Gastrocnemius medialis (tissue), 4 donors: ENCODE measurements around the gene HTT. TPM values are rescaled to one million over a fixed set of nuclear protein-coding genes. Genes with fewer than 3 reads are reported as not detected.

ENCODE experiments used
- ATAC-seq, 2 donors: fragments of 150-250 bp; one replicate each; pipeline ENCODE4 v1.9.1; 2016
- DNase-seq, 2 donors: peaks; one replicate each; pipeline ENCODE4 v3.0.0-alpha.2; 2019
- H3K27ac ChIP-seq, 4 donors: fragments of 200-600 bp; sonication (generic); 1 replicate in 1 of 4; 2 replicates in 3 of 4; pipeline ENCODE4 v1.5.1; 2016 to 2018; ENCODE audit warnings: mild to moderate bottlenecking in 2 of 4, moderate library complexity in 1 of 4
- H3K27me3 ChIP-seq, 3 donors: fragments of 200-600 bp; sonication (generic) in 2 of 3; 1 replicate in 1 of 3; 2 replicates in 2 of 3; pipeline versions ENCODE4 v1.5.1 to v1.6.0; 2016 to 2019; ENCODE audit warnings: mild to moderate bottlenecking in 1 of 3, moderate library complexity in 1 of 3
- H3K36me3 ChIP-seq, 2 donors: fragments of 200-600 bp; sonication (generic) in 1 of 2; one replicate each; pipeline ENCODE4 v1.5.1; 2017 to 2018
- H3K4me1 ChIP-seq, 2 donors: fragments of 200-600 bp; sonication (generic) in 1 of 2; one replicate each; pipeline ENCODE4 v1.5.1; 2016 to 2017; ENCODE audit warnings: mild to moderate bottlenecking in 2 of 2
- H3K4me3 ChIP-seq, 4 donors: fragments of 200-600 bp; sonication (generic) in 3 of 4; 1 replicate in 1 of 4; 2 replicates in 3 of 4; pipeline ENCODE4 v1.5.1; 2016 to 2019; ENCODE audit warnings: mild to moderate bottlenecking in 2 of 4
- H3K9me3 ChIP-seq, 3 donors: fragments of 200-600 bp; sonication (generic) in 2 of 3; 1 replicate in 1 of 3; 2 replicates in 2 of 3; pipeline ENCODE4 v1.5.1; 2016 to 2019
- POLR2A ChIP-seq, 2 donors: fragments of 450-650 bp; IDR thresholded peaks; one replicate each; pipeline ENCODE4 v1.6.1; 2017; ENCODE audit warnings: antibody characterized with exemption in 2 of 2, mild to moderate bottlenecking in 2 of 2, moderate library complexity in 2 of 2
- in situ Hi-C, 4 donors: fragments of 200-750 bp; cut with MboI; loops; one replicate each; pipeline versions ENCODE4 v1.15.0 to v1.8.0; 2017; ENCODE audit warnings: low sequenced_read_pairs in 4 of 4
- intact Hi-C: fragments of 100-400 bp; cut with DNase I; formaldehyde crosslinking; loops from one replicate; pipeline ENCODE4 v1.15.1; 2023; ENCODE audit warnings: low total_unique reads
- total RNA-seq, 4 donors: library from RNA; depleted of rRNA; stranded (reverse); fragments of >200 nt; gene quantifications; one replicate each; pipeline versions ENCODE4 v1.1.0 to v1.2.3, GENCODE V29; 2016
- TF ChIP-seq, protein P1 (sequence below), 5 experiments: fragments of 450-650 bp in 3 of 5; fragments of 200-600 bp in 2 of 5; sonication (generic) in 2 of 5; IDR thresholded peaks in 4 of 5; conservative IDR thresholded peaks in 1 of 5; 1 replicate in 4 of 5; 2 replicates in 1 of 5; pipeline ENCODE4 v1.5.1; 2016 to 2019; ENCODE audit warnings: antibody characterized with exemption in 5 of 5, mild to moderate bottlenecking in 3 of 5, moderate library complexity in 3 of 5

The HTT gene
- total RNA-seq, 4 donors from 2014 or later: 23.5 to 73.0 (median 51.1) TPM

DNA sequence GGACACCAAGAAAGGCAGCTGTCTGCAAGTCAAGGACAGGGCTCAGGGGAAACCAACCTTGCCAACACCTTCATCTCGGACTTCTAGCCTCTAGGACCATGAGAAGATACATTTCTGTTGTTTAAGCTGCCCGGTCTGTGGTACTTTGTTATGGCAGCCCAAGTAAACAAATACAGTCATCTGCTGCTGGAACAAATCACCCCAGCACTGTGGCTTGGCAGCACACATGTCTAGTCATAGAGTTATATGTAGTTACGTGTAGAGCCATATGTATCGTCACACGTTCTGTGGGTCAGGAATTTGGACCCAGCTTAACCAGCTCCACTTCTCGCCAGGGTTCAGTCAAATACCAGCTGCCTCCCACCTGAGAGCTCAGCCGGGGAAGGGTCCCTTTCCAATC is 2.7 kb upstream of the HTT start:
- ATAC-seq: no peak

DNA sequence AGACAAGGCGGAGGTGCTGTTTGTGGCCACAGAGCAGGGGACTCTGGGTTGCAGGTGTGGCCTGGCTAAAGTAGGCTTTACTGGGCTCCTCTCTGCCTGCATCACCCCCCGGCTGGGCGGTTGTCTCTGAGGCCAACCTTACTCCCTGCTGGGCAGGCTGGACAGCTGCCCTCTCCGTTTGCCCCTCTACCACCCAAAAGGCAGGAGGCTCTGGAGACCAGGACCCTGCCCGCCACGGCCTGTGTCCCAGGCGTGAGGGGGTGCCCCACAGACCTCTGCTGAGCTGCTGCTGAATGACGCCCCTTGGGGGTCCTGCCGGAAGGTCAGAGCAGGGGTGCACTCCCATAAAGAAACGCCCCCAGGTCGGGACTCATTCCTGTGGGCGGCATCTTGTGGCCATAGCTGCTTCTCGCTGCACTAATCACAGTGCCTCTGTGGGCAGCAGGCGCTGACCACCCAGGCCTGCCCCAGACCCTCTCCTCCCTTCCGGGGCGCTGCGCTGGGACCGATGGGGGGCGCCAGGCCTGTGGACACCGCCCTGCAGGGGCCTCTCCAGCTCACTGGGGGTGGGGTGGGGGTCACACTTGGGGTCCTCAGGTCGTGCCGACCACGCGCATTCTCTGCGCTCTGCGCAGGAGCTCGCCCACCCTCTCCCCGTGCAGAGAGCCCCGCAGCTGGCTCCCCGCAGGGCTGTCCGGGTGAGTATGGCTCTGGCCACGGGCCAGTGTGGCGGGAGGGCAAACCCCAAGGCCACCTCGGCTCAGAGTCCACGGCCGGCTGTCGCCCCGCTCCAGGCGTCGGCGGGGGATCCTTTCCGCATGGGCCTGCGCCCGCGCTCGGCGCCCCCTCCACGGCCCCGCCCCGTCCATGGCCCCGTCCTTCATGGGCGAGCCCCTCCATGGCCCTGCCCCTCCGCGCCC is 1.1 kb upstream of the HTT start:
- intact Hi-C loops (loop anchor here (1.0 to 10.0 kb wide), 4 partner anchors 27 to 1489 kb away; partner anchors contain the start of genes GRK4, NOP14 and RGS12), in situ Hi-C loops (no loop called here)
- H3K4me1 ChIP-seq: peaks cover 19 to 36% of the 10 kb centered on the region in 2 donors
- DNase-seq (no peak), ATAC-seq (peak in 1 of 2 donors; percentile 2)
- H3K36me3 ChIP-seq: no peaks in the 10 kb centered on the region
- no peaks in the 10 kb centered on the region for H3K9me3 ChIP-seq
- TF ChIP-seq POLR2A (IDR thresholded peaks at IDR 0.05): no peak
- TF ChIP-seq, protein P1, sequence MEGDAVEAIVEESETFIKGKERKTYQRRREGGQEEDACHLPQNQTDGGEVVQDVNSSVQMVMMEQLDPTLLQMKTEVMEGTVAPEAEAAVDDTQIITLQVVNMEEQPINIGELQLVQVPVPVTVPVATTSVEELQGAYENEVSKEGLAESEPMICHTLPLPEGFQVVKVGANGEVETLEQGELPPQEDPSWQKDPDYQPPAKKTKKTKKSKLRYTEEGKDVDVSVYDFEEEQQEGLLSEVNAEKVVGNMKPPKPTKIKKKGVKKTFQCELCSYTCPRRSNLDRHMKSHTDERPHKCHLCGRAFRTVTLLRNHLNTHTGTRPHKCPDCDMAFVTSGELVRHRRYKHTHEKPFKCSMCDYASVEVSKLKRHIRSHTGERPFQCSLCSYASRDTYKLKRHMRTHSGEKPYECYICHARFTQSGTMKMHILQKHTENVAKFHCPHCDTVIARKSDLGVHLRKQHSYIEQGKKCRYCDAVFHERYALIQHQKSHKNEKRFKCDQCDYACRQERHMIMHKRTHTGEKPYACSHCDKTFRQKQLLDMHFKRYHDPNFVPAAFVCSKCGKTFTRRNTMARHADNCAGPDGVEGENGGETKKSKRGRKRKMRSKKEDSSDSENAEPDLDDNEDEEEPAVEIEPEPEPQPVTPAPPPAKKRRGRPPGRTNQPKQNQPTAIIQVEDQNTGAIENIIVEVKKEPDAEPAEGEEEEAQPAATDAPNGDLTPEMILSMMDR (IDR thresholded peaks at IDR 0.05 in 4 of 5, conservative IDR thresholded peaks at IDR 0.05 in 1 of 5): no peak
- H3K4me3 ChIP-seq: peak overlapping the region; percentile 74 to 83 (median 76)
- no peaks in the 10 kb centered on the region for H3K27me3 ChIP-seq
- peak overlapping the region; percentile 67 to 85 (median 73) for H3K27ac ChIP-seq

More for the DNA sequence above, 2.7 kb upstream of the HTT start:
- H3K4me3 ChIP-seq: no peak overlapping the region
- no peaks in the 10 kb centered on the region for H3K9me3 ChIP-seq
- H3K36me3 ChIP-seq: no peaks in the 10 kb centered on the region
- no peak for TF ChIP-seq POLR2A (IDR thresholded peaks at IDR 0.05)
- TF ChIP-seq, protein P1 (IDR thresholded peaks at IDR 0.05 in 4 of 5, conservative IDR thresholded peaks at IDR 0.05 in 1 of 5): no peak
- intact Hi-C loops (loop anchor here (10.0 kb wide), 1 partner anchor 1487 kb away; no protein-coding TSS in a partner anchor), in situ Hi-C loops (no loop called here)
- H3K27ac ChIP-seq: peak overlapping the region in 1 of 4 donors; percentile 9
- H3K4me1 ChIP-seq: peaks cover 16 to 25% of the 10 kb centered on the region in 2 donors
- no peaks in the 10 kb centered on the region for H3K27me3 ChIP-seq
- no peak for DNase-seq

DNA sequence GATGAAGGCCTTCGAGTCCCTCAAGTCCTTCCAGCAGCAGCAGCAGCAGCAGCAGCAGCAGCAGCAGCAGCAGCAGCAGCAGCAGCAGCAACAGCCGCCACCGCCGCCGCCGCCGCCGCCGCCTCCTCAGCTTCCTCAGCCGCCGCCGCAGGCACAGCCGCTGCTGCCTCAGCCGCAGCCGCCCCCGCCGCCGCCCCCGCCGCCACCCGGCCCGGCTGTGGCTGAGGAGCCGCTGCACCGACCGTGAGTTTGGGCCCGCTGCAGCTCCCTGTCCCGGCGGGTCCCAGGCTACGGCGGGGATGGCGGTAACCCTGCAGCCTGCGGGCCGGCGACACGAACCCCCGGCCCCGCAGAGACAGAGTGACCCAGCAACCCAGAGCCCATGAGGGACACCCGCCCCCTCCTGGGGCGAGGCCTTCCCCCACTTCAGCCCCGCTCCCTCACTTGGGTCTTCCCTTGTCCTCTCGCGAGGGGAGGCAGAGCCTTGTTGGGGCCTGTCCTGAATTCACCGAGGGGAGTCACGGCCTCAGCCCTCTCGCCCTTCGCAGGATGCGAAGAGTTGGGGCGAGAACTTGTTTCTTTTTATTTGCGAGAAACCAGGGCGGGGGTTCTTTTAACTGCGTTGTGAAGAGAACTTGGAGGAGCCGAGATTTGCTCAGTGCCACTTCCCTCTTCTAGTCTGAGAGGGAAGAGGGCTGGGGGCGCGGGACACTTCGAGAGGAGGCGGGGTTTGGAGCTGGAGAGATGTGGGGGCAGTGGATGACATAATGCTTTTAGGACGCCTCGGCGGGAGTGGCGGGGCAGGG is 568 bp downstream of the HTT start:
- H3K4me3 ChIP-seq: peak overlapping the region; percentile 74 to 90 (median 80)
- H3K9me3 ChIP-seq: no peaks in the 10 kb centered on the region
- H3K27me3 ChIP-seq: no peaks in the 10 kb centered on the region
- TF ChIP-seq, protein P1 (IDR thresholded peaks at IDR 0.05 in 4 of 5, conservative IDR thresholded peaks at IDR 0.05 in 1 of 5): no peak
- TF ChIP-seq POLR2A (IDR thresholded peaks at IDR 0.05): peak in 1 of 2 donors; percentile 37
- intact Hi-C loops (loop anchor here (1.0 to 10.0 kb wide), 4 partner anchors 28 to 1490 kb away; partner anchors contain the start of genes GRK4, NOP14 and RGS12), in situ Hi-C loops (no loop called here)
- ATAC-seq (peak; percentile 13 to 20), DNase-seq (peak in 1 of 2 donors; percentile 23)
- peaks cover 19 to 36% of the 10 kb centered on the region in 2 donors for H3K4me1 ChIP-seq
- no peaks in the 10 kb centered on the region for H3K36me3 ChIP-seq
- H3K27ac ChIP-seq: peak overlapping the region; percentile 86 to 100 (median 96)

DNA sequence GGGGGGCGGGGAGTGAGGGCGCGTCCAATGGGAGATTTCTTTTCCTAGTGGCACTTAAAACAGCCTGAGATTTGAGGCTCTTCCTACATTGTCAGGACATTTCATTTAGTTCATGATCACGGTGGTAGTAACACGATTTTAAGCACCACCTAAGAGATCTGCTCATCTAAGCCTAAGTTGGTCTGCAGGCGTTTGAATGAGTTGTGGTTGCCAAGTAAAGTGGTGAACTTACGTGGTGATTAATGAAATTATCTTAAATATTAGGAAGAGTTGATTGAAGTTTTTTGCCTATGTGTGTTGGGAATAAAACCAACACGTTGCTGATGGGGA is 1.1 kb downstream of the HTT start:
- in situ Hi-C loops (no loop called here), intact Hi-C loops (loop anchor here (2.0 to 10.0 kb wide), 3 partner anchors 29 to 1491 kb away; partner anchors contain the start of gene RGS12)
- Histone ChIP-seq H3K27me3 (no peaks in the 10 kb centered on the region), H3K4me1 (peaks cover 19 to 36% of the 10 kb centered on the region in 2 donors), H3K4me3 (peak overlapping the region; percentile 74 to 90 (median 80)), H3K36me3 (no peaks in the 10 kb centered on the region), H3K27ac (peak overlapping the region; percentile 22 to 100 (median 92)), H3K9me3 (no peaks in the 10 kb centered on the region)
- DNase-seq: no peak
- ATAC-seq: no peak
- TF ChIP-seq POLR2A (IDR thresholded peaks at IDR 0.05): no peak
- TF ChIP-seq, protein P1 (IDR thresholded peaks at IDR 0.05 in 4 of 5, conservative IDR thresholded peaks at IDR 0.05 in 1 of 5): no peak
